Neural progenitor cell (in vitro differentiated cells): ENCODE measurements around the gene PDE1C.

Experiments used
- CTCF ChIP-seq: fragments of 200-600 bp; sonication (generic); IDR thresholded peaks from 2 replicates; pipeline ENCODE4 v1.5.1; 2017; ENCODE audit warnings: antibody characterized with exemption, mild to moderate bottlenecking
- EZH2phosphoT487 ChIP-seq: fragments of 200-600 bp; sonication (generic); IDR thresholded peaks from 2 replicates; pipeline ENCODE4 v1.6.1; 2017; ENCODE audit warnings: antibody characterized with exemption

DNA sequence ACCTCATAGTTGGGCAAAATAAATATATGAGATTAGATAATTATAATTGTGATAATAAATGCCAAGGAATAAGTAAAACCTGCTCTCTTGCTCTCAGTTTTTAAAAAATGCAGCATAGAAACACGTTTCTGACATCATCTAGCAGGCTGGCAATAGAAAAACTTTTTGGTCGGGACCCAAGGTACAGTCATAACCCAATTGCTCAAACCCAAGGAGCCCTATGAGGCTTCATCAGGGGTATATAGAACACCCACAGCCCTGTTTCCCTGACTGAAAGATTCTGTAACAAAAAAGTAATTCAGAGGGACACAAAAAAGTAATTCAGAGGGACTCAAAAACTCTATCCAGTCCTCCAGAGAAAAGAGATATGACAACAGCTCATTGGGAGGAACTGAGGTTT is 3.8 kb downstream of the PDE1C start:
- TF ChIP-seq CTCF (no peak), EZH2phosphoT487 (no peak)
